Stimulated activated CD8-positive, alpha-beta memory T cell treated with anti-CD3 and anti-CD28 coated beads, Interleukin-15, amount 100 ng/mL, for 48 hours (primary cell): ENCODE results near the gene DAZL.
"Not testable (repeated sequence)": the region's sequence is repeated elsewhere in the genome, so short reads cannot be mapped to it uniquely, and the experiment has no call there.

ENCODE experiments used
- DNase-seq, 2 donors: peaks; one replicate each; pipeline ENCODE4 v3.0.0-alpha.2; 2020; ENCODE audit warnings: low read depth in 2 of 2

The DAZL gene

DNA sequence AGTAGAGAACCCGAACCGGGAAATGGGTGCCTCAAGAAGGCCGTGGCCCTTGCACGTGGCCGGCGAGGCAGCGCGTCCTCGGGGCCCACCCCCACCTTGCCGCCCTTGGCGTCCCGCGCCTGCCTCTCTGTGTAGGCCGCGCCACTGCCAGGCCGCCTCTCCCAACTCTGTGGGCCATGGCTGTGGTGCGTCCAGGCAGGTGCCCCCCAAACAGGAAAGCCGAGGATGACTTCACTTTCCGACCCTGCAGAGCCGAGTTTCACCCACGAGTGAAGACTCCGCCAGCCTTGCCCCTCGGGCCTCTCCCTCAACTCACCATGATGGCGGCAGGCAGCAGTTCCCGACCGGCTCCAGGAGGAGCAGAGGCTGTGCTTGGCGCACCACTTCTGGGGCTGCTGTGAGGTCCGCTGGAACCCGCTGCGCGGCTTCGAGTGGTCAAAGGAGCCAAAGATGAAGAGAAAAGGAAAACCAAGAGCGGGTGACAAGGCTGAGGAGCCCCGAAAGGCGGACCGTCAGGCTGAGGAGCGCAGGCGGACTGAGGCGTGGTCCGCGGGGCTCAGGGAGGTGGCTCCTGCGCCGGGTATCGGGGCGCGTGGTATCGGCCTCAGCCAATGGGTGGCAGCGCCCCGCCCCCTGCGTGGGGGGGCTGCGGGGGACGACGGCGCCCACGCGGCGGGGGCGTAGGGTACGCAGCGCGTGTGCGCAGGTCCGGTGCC lies at the start of gene DAZL:
DAZL (minus strand) TSS at position 537 of the 716 bp plus-strand sequence; CDS start at position 319, 218 bp downstream.
- DNase-seq = no peak

GRCh38 chr3:16654976-16655375 lies 49.8 kb upstream of the DAZL start:
- DNase-seq = no peak

- no peak for DNase-seq
Measured at GRCh38 chr3:16653712-16654111, 48.5 kb upstream of the DAZL start.

DNA sequence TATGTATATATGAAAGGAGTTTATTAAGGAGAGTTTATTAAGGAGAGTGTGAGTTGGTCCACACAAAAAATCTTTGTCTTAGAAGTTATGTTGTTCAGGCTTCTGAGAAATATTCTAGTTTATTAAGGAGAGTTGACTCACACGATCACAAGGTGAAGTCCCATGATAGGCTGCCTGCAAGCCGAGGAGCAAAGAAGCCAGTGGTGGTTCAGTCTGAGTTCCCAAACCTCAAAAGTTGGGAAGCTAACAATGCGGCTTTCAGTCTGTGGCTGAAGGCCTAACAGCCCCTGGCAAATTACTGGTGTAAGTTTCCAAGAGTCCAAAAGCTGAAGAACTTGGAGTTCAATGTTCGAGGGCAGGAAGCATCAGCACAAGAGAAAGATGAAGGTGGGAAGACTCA lies 42.4 kb upstream of the DAZL start:
- DNase-seq = no peak

- no peak for DNase-seq
Measured at GRCh38 chr3:16639806-16640205, 34.6 kb upstream of the DAZL start.

GRCh38 chr3:16633948-16634347 lies 28.7 kb upstream of the DAZL start:
- no peak for DNase-seq

DNA sequence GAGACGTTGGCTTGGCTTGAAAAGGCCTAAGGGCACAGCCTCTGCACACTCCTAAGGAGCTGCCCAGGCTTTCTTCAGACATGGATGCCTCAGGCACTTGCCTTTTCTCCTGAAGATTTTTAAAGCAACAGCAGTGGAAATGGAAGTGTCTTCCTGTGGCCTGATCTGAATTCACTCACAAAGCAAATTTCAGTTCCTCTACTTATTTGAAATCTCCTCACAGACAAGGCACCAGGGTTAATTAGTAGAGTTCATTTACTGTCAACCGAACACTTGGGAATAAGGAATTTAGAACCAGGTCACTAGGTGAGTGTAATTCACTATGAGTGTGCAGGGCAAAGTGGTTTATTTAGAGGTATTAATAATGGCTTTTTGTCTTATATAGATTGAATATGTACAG lies 27.2 kb upstream of the DAZL start:
- no peak for DNase-seq

- DNase-seq = no peak
Measured at GRCh38 chr3:16618721-16619120, 13.5 kb upstream of the DAZL start.

DNA sequence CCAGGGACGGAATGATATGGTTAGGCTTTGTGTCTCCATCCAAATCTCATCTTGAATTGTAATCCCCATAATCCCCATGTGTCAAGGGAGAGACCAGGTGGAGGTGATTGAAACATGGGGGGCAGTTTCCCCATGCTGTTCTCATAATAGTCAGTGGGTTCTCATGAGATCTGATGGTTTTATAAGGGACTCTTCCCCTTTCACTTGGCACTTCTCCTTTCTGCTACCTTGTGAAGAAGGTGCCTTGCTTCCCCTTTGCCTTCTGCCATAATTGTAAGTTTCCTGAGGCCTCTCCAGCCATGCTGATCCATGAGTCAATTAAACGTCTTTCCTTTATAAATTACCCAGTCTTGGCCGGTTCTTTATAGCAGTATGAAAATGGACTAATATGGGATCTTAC lies 11.9 kb upstream of the DAZL start:
- DNase-seq = not testable (repeated sequence)

DNA sequence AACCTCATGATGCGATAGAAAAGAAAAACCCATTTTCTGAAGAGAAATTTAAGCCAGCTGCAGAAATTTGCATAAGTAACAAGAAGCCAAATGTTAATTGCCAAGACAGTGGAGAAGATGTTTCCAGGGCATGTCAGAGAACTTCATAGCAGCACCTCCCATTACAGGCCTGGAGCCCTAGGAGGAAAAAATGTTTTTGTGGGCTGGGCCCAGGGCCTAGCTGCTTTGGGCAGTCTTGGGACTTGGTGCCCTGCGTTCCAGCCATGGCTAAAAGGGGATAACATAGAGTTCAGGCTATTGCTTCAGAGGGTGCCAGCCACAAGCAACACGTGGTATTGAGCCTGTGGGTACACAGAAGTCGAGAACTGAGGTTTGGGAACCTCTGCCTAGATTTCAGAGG lies 10.9 kb upstream of the DAZL start:
- no peak for DNase-seq

DNA sequence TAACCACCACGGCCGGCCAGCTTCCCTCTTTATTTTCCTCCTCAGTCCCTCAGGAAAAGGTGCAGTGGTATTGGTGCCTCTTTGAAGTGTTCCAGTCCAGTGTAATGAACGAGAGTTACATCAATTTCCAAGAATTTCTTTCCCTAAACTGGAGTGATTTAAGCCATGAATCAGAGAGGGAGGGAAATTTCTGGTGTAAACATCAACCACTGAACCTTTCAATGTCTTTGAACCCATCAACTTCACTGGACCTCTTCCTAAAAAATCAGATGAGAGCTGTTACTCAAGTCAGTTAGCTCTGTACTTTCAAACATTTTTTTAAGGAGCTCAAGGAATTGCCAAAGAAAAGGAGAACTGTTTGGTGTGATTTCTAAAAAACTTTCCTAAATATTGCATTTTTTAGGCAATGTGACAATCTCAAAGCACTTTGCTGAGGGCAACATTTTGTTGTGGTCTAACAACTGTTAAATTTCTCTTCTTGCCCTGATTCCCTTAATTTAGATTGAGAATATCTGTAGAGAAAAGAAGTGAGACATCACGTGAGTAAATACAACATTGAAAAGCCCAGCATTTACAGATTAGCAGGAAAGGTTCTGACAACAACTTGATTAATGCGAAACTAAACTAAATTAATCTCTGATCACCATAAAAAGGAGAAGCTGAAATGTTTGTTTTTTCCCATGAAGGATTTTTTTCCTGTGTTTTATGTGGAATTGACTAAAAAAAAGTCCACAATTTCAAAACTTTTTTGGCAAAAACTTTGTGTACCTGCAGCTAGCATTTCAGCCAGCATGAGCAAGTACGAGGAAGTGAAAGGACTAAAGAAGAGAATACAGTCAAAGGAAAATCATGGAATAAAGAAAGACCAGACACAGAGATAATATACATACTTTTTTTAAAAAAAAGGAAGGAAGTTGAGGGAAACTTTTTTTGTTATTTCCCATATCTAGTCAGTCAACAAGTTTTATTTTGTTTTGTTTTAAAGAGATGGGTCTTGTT lies 9.1 kb upstream of the DAZL start:
- DNase-seq = no peak

DNA sequence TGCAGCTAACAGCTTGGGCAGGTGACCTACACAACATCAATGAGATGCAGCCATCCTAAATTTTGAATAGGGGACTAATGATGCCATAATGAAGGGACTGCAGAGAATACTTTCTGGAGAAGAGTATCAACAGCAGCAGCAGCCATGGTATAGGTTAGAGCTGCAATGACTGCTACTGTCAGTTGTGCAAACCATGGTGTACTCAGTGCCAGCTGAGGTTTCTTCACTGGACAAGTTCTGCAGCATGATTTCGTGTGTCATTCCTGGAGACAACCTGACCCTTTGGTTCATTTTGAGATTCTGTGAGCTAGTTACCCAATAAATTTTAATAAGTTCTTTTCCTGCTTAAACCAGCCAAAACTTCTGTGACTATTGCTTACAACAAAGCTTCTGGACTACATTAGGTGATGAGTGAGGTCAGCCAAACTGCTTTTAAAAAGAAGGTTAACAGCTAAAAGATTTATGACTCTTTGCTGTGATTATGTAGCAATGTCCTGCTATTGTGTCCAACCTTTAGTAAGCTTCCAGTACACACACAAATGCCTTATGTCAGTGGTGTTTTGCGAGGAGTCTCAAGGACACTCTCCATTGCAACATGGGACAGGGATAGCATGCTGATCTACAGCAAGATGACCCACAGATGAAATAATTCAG lies 4.8 kb upstream of the DAZL start:
- DNase-seq = no peak

GRCh38 chr3:16608816-16609215 lies 3.6 kb upstream of the DAZL start:
- no peak for DNase-seq

GRCh38 chr3:16607718-16608117 lies 2.5 kb upstream of the DAZL start:
- no peak for DNase-seq

DNA sequence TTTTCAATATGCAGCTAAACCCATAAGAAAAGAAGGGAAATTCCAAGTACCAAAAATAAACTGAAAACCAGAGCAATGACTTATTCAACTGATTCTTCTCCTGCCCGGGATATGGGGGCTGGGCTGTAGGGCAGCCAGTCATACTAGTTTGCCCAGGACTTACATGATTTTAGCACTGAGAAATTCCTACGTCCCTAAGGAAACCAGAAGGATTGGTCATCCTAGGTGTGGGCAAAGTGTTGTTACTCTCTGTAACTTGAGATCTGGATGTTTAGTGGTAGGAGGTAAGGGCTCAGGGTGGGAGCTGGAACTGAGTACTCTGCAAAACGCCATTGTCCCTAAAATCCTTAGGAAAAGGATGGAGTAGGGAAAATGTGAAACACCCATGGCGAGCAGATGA lies 1.2 kb upstream of the DAZL start:
- DNase-seq = no peak

GRCh38 chr3:16605966-16606365 lies 743 bp upstream of the DAZL start:
- no peak for DNase-seq

GRCh38 chr3:16604433-16604832 lies 790 bp downstream of the DAZL start:
- DNase-seq = no peak

DNA sequence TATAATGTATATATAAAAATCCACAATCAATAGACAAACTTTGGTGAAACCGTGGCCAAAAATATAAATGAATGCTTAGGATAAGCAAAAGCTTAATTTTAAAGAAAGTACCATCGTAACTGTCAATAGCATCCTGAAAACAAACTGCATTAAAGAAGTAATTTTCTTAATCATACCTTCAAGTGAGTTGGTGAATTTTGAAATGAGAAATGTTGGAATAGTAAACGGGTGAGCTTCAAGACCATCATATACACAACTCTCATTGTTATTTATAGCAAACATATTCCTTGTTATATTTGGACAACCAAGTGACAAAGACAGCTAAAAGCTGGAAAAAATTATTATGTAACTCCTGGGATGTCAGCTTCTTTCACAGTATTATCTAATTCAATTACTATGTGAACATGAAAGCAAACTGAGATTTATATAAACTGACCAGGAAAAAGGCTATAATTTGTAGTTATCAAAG lies 3.7 kb downstream of the DAZL start:
- DNase-seq = no peak

- DNase-seq = peak; percentile 48 to 57
Measured at GRCh38 chr3:16600780-16601536, 4.3 kb downstream of the DAZL start.

DNA sequence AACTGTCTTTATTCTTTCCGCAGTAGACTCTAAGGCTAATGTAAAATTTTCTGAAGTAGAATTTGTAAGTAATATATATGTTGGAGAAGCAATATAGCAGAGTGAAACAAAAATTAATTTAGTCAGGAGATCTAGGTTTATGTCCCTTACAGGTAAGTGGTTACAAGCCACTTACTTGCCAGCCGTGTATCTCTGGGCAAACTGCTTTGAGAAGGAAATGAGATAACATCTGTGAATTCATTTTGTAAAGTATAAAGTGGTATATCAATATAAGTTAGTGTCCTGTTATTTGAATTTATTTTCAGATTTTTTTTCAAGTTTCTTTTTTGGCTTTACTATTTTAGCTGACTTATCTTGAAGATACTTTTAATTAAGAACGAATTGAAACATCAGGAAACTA lies 5.5 kb downstream of the DAZL start:
- DNase-seq = no peak

GRCh38 chr3:16596352-16597032 lies 8.7 kb downstream of the DAZL start:
- DNase-seq = peak in 1 of 2 donors; percentile 11
